ENCODE results near the gene DLL4.

The DLL4 gene

GRCh38 chr15:40906091-40906990 is 22.8 kb upstream of the DLL4 start:
- DNase-seq (ENCODE audit: low read depth in 2 of 2): peak; percentile 51 to 63

GRCh38 chr15:40906991-40907802 is 21.9 kb upstream of the DLL4 start:
- DNase-seq (ENCODE audit: low read depth in 2 of 2): no peak

GRCh38 chr15:40908095-40908494 is 21.0 kb upstream of the DLL4 start:
- DNase-seq (ENCODE audit: low read depth in 2 of 2): no peak

- no peak for DNase-seq (ENCODE audit: low read depth in 2 of 2)
Measured at GRCh38 chr15:40909662-40910630, 19.2 kb upstream of the DLL4 start.

GRCh38 chr15:40911141-40911540 is 18.0 kb upstream of the DLL4 start:
- no peak for DNase-seq (ENCODE audit: low read depth in 2 of 2)

GRCh38 chr15:40911693-40912092 is 17.4 kb upstream of the DLL4 start:
- DNase-seq (ENCODE audit: low read depth in 2 of 2): no peak

- DNase-seq (ENCODE audit: low read depth in 2 of 2): no peak
Measured at GRCh38 chr15:40912478-40912877, 16.7 kb upstream of the DLL4 start.

GRCh38 chr15:40914013-40914412 is 15.1 kb upstream of the DLL4 start:
- no peak for DNase-seq (ENCODE audit: low read depth in 2 of 2)

GRCh38 chr15:40914486-40914885 is 14.7 kb upstream of the DLL4 start:
- no peak for DNase-seq (ENCODE audit: low read depth in 2 of 2)

GRCh38 chr15:40915116-40915661 is 14.0 kb upstream of the DLL4 start:
- DNase-seq (ENCODE audit: low read depth in 2 of 2): no peak

- DNase-seq (ENCODE audit: low read depth in 2 of 2): no peak
Measured at GRCh38 chr15:40915679-40916078, 13.5 kb upstream of the DLL4 start.

GRCh38 chr15:40917585-40917984 is 11.6 kb upstream of the DLL4 start:
- DNase-seq (ENCODE audit: low read depth in 2 of 2): no peak

- no peak for DNase-seq (ENCODE audit: low read depth in 2 of 2)
Measured at GRCh38 chr15:40918146-40918798, 10.9 kb upstream of the DLL4 start.

GRCh38 chr15:40918799-40919392 is 10.2 kb upstream of the DLL4 start:
- DNase-seq (ENCODE audit: low read depth in 2 of 2): no peak

GRCh38 chr15:40921949-40922607 is 7.1 kb upstream of the DLL4 start:
- DNase-seq (ENCODE audit: low read depth in 2 of 2): no peak

GRCh38 chr15:40922608-40923005 is 6.5 kb upstream of the DLL4 start:
- no peak for DNase-seq (ENCODE audit: low read depth in 2 of 2)

GRCh38 chr15:40923551-40923950 is 5.6 kb upstream of the DLL4 start:
- no peak for DNase-seq (ENCODE audit: low read depth in 2 of 2)

GRCh38 chr15:40925495-40925862 is 3.7 kb upstream of the DLL4 start:
- no peak for DNase-seq (ENCODE audit: low read depth in 2 of 2)

GRCh38 chr15:40925863-40926658 is 3.1 kb upstream of the DLL4 start:
- no peak for DNase-seq (ENCODE audit: low read depth in 2 of 2)

Measured in stimulated activated CD8-positive, alpha-beta memory T cell treated with anti-CD3 and anti-CD28 coated beads, Interleukin-15, amount 100 ng/mL, for 4 hours (primary cell).